HG03565 (cell line): Measurements from ENCODE around the gene ZNF385B.
"Not testable (repeated sequence)": the region's sequence is repeated elsewhere in the genome, so short reads cannot be mapped to it uniquely, and the experiment has no call there.

Experiments
- ATAC-seq: cut with Tn5 transposase; IDR thresholded peaks from one replicate; pipeline ENCODE4 v1.9.1; 2021; ENCODE audit warnings: mild to moderate bottlenecking, moderate library complexity; ENCODE audit not compliant: unreplicated experiment

Gene ZNF385B

DNA sequence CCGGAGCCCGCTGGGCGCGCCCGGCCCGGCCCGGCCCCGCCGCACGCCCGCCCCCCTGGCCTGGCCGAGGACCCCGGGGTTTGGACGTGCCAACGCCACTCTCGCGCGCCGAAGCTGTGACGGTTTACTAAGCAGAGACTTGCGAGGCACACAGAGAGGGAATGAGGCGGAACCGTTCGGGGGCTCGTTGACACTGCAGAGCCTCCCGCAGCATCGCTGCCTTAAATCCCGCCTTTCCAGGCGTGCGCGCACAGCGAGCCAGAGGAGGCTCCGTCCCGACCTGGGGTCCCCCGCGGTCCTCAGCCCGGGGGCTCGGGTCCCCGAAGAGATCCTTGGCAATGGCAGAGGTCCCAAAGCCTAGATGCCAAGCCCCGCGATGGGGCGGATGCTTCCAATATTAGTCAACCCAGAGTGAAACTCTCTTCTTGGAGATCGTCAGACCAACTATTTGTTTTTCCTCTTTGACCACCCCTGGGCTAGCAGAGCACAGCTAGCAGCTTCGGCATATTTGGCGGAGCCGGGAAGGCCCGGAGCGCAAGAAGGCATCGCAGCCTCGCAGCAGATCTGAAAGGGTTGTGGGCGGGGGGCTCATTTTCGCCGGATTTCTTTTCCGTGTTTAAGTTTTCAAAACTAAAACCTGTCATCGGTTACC, at the start of gene ZNF385B:
ZNF385B (minus strand) TSS at position 197 of the 652 bp plus-strand sequence.
- peak; percentile 29 for ATAC-seq

DNA sequence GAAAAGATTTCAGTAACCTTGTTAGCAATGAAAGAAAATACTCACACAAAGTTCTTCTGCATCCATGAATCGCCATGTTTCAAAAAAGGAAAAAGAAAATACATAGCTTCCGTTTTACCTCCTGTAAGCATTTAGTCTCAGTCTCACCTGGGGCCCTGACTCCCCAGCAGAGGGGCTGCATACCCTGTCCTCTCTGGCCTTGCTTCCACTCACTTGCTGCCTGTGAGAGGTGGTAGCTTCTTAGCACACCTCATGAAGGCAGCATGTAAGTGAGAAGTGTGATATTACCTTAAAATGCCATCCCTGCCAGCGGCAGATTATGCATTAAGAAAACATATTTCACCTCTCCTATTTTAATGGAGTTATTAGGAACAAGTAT, 49.3 kb upstream of the ZNF385B start:
- no peak for ATAC-seq

DNA sequence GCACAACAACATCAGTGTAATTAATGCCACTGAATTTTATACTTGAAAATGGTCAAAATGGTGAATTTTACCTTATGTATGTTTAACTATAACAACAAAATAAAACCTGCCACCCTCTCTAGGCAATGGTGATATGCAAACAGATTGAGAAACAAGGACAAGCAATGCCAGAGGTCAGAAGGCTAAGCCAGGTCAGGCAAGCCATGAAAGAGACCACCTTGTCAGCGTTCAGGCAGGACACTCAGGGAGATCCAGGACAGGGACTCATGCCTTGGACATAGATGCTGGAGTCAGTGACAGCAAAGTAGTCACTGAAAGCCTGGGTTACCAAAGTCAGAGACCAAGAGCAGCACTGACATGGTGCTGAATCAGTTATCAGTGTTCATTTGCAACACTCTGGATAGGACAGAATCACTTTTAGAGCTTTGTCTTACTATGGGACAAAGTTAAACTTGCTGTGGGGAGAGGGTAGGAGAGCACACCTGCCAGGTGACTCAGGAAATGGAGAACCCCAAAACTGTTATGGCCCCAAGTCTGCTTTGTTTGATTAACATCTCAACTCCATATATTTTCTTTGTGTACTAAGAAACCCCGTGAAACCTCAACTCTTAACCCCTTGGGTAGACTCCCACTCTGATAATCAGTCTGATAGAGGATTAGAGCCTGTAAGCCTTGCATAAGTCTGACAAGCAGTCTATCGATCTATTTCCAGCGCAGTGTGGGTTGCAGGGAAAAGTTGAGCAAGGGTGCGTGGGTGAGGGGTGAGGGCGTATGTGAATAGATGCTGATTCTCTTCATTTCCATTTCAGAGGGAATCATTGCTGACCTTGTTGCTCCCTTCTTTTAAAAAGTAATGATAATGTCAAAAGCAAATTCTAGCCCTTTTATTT, 48.7 kb upstream of the ZNF385B start:
- no peak for ATAC-seq

DNA sequence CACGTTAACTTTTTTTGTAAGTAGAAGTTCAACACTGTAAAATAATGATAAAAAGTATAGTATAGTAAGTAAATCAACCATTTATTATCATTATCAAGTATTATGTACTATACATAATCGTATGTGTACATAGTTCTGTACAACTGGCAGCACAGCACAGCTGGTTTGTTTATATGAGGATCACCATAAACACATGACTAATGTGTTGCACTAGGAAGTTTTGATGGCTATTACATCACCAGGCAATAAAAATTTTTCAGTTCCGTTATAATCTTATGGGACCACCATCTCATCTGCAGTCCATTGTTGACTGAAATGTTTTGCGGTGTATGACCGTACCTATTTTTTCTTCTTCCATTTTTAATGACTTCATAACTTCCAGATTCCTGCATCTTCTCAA, 39.2 kb upstream of the ZNF385B start:
- no peak for ATAC-seq

DNA sequence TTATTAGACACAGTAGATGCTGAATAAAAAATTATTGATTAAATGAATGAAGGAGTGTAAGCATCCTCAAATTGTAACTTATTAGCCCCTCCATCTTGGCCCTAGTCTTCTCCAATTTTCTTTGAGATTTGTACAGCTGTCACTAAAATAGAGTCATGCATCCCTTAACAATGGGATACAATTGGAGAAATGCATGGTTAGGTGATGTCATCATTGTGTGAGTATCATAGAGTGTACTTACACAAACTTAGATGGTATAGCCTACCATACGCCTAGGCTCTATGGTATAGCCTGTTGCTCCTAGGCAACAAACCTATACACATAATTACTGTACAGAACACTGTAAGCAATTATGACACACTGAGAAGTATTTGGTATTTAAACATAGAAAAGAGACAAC, 38.3 kb upstream of the ZNF385B start:
- ATAC-seq, result no peak

DNA sequence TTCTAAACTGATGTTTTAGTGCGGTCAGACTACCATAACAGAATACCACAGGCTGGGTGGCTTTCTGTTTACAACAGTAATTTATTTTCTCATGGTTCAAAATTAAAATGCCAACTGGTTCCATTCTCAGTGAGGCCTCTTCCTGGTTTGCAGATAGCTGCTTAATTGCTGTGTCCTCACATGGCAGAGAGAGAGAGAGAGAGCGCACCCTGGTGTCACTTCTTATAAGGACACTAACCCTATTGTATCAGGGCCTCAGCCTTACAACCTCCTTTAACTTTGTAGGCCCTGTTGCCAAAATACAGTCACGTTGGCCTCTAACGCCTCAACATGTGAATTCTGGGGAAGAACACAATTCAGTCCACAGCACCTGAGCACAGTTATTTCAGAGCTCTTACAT, 37.5 kb upstream of the ZNF385B start:
- peak; percentile 83 for ATAC-seq

DNA sequence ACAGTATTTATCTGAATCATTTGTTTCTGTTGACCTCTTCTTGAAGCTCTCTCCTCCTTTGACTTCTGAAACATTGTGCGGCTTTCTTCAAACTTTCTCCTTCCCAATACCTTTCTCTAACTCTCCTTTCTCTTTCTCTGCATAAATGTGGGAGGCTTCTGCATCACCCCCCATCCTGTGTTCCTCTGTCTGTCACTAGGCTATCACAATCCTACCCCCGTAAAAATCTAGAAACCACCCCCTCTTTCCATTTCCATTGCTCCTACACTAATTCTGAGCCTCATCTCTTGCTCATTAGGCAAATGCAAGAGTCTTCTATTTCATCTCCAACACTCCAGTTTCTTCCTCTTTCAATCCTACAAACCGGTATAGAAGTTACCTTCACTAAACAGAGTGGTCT, 32.2 kb upstream of the ZNF385B start:
- ATAC-seq, result no peak

DNA sequence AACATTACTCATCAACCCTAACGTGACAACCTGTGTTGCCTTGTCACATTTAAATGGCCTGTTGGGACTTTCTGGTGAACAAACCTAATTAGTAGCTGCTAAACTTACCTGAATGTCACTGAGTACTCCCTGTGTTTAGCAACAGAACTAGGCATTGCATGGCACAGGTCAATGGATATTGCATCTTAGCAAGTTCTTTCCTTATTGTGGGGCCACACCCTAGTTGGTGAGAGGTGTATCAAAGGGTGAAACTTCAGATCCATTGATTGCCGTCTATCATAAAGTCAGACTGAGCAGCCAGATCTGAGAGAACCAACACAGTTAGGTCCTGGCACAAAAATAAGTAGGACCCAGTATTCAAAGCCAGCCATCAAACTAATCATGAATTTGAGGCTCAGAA, 29.8 kb upstream of the ZNF385B start:
- ATAC-seq, result no peak

DNA sequence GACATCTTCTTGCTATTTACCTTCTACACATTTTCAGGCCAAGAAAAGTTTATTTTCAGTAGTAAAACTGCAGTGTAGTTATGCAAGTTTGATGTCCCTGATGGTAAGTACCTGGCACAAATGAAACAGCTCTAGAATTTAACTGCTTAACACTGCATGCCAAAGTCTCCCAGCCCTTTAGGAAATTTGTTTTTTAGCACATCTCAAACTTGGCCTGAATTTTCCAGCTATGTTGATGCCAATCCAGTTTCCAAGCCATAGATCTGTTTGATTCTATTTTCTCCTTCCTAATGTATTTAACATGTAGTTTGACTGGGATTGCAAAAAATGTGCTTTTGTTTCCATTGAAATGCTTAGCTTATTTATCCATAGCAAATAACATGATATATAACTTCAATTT, 29.3 kb upstream of the ZNF385B start:
- no peak for ATAC-seq

DNA sequence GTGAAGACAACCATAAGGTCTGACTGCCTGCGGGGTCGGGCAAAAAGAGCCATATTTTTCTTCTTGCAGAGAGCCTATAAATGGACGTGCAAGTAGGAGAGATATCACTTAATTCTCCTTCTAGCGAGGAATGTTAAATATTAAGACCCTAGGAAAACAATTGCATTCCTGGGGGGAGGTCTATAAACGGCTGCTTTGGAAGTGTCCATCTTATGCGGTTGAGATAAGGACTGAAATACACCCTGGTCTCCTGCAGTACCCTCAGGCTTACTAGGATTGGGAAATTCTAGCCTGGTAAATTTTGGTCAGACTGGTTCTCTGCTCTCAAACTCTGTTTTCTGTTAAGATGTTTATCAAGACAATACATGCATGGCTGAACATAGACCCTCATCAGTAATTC, 27.2 kb upstream of the ZNF385B start:
- ATAC-seq, result not testable (repeated sequence)

DNA sequence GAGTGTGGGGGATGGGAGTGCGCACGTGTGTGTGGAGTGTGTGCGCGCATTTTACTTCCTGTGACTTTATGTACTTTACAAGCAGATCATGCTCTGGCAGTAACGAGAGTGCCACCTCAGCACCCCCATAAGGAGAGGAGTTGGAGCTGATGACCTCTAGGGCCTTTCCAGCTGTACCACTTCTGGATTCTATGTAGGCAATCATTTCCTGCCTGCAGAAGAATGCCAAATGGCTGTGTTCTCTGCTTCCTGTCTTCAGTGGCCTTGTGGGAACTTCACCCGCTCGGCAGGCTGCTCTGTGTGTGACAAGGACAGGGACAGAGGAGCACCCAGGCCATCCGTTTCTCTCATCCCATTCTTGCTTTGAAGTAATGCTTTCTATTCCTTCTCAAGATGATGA, 22.8 kb upstream of the ZNF385B start:
- ATAC-seq, result no peak

DNA sequence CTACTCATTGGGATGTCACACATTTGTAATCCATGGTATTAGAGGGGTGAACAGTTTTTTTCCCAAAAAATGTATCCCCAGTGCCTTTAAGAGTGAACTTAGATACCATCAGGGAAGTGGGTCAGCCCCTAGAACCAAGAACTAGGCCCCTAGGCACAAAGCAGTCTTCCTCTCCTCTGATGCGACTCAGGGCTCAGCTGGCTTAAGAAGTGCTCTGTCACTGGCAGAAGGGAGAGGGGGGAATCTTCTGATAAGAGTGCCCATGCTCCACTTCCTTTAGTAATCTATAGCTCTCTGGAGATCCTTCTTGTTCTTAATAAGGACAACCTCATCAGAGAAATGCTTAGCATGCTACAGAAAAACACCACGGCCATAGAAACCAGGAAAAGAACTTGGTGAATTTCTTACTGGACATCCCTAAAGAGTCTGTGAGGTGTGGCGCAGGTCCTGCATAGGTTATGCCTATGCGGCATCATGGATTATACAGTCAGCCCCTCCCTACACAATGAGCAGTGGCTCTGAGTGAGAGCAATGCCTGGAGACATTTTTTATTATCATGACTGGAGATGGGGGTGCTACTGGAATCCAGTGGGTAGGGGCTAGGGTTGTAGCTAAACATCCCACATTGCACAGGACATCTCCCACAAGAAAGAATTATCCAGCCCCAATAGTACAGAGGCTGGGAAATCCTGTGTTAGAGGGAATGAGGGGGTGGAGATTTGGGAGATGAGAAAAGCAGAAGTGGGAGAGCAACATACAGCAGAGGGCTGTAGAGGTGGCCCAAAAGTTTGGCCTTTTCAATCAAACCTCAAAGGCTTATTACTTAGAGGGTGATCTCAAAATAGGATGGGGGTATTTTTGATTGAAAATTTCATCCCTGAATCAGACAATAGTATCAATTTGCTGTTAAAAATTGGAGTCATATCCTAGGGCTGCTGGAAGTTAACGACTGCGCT, 21.7 kb upstream of the ZNF385B start:
- ATAC-seq, result no peak

DNA sequence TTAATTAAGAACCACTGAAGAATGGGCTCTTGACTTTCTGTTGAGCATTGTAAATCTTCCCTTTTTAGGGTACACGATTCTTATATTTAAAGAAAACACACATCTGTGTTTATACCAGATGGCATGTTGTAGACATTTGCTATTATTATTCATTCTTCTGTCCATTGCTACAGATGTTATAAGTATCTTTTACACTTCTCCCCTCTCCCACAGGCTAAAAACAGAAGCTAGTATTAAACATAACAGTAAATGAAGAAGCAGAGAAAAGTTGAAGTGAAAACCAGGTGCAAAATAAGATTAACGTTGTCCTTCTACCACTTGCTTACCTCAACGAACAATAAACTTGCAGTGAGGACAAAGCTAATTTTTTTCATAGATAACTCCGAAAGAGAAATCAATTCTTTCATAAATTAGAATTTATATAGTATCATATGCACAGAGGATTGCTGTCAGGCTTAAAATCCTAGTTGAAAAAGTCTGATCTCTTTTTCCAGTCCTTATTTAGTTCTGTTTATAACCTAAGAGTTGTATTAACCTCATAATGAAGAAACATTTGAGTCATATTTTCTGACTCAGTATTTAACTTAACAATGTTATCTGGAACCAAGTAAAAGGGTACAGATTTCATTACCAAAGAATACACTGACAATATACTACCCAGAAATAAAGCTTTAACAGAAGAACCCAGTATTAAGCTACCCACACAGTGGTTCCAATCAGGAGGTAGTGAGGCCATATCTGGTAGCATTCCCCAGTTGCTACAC, 16.4 kb upstream of the ZNF385B start:
- no peak for ATAC-seq

DNA sequence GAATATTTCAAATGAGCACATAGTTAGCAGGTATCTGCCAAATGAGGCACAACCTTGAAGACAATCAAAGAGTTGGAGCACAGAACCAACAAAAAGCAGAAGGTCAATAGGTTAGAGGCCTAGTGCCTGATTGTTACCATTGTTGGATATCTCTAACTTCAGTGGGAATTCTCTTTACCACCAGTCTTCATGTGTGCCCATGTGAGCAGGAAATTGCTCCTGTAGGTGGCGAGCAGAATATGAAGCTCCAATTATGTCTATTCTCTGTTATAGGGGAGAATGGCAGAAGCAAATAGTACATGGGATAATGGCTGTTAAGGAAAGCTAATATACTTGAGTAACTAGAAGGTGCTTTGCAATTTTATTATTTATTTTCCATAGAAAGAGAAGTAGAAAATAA, 14.9 kb upstream of the ZNF385B start:
- ATAC-seq, result no peak

DNA sequence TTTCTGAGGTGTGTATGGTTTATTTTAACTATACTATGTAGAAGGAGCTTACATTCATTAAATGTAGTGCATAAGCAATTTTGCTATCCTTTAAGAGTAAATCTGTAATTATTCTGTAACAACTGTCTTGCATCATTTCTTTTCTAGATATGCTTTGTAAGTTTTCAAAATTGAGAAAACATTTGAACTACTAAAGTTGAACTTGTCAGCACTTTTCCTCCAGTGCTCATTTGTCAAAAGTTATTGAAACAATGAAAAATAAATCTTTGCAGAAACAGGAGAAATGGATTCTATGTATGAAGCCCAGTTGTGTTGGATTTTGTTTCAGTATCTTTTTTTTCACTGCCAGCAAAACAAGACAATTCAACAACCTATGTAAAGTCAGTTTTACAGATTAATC, 14.5 kb upstream of the ZNF385B start:
- ATAC-seq, result no peak

DNA sequence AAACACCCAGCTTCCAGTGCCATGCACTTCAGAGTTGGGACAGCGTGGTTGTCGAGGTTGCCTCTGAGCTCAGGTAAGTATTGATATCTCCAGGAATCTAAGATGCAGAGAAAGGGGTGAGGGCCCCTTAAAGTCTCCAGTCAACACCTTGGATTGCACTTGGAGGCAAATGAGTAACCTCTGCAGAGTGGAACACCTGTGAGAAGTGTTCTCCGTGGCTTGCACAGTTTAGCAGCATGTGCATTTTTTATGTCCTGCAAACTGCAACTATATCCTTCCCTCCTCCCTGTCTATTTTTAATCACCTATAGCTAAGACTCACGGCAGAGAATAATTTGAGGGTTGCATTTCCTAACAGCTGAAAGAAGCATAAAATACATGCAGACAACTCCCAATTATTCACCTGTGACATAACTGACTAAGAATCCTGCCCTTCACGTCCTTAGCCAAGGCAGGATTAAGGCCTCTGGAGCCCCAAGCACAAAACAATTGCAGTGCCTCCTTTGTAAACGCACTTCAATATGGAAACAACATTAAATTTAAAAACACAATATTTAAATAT, 1.6 kb upstream of the ZNF385B start:
- no peak for ATAC-seq

DNA sequence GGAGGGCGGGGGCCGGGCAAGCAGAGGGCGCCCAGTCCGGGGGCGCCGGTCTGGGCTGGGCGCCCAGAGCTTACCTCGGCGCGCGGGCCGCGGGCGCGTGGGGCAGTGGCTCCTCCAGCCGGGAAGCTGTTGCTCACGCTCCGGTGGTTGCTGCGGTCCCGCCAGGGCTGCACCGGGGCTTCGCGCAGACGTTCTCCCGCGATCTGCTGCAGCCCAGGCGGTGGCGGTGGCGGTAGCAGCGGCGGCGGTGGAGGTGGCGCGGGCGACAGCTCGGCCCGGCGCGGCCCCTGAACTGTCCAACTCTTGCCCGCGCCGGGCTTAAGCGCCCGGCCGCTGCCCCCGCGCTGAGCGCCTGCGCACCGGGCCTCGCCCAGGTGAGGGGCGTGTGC, 391 bp downstream of the ZNF385B start:
- ATAC-seq, result peak; percentile 34

DNA sequence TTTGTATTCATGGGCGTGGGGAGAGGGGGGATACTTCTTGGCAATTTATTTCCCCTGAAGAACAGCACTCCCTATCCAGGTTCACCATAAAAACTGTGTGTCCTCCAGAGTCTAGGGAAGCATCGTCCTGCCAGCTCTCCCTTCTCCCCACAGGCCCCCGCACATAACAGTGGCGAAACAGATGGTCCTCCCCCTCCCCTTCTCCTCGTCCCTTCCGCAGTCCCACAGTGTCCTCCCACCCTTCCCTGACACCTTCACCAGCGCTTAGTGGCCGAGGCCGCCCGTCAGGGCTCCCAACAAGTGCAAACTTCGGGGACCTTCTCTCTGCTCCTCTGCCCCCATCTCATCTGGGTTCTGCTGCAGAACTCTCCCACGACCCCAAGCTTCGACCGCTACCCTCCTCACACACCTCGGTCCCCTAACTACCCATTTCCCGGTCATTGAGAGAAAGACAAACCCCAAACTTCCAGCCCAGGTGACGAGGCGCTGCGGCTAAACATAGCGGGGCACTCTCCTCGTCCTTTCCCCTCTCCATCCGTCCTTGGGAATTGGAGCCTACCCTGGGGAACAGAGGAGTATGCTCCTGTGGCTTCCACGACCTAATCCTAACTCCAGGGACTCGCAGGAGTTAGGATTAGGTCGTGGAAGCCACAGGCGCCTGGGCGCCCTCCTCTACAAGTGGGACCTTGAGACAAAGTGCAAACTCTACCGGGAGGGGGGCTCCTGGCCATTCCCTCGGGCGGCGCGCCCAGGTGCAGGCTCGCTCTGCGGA, 971 bp downstream of the ZNF385B start:
- ATAC-seq, result no peak

DNA sequence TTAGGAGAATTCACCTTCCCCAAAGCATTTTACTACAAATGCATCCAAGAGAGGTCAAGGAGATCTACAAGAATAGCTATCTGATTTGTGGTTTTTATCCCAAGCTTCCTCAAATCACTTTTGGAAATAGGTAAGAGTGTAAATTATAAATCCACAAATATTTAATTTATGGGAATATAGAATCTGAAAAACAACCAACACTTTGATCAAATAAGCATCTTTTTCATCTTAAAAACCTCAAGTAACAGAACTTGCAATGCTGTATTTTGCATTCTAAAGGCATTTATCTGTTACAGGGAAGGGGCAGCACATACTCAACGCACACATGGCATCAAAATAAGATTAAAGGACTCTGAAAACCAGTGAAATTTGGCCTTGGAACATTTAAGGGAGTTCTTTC, 1.9 kb downstream of the ZNF385B start:
- no peak for ATAC-seq

DNA sequence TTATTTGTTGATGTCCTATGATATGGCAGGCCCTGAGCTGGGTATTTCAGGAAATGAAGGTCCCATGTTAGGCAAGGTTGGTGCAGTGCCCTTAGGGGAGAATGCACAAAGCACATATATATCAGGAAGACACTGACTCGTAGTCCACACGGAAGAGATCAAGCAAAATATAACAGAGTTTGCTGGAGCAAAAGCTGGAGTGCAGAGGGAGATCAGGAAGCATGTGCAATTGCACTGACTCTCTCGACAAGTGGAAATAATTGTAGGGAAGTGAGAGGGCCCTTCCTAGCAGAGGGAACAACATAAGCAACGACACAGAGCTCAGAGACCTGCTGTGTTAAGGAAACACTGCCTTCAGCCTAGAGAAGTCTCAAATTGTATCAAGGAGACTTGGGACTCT, 4.2 kb downstream of the ZNF385B start:
- no peak for ATAC-seq
